GM18867 (cell line): Measurements from ENCODE around the gene TUBA1C.
"Not testable (repeated sequence)": the region's sequence is repeated elsewhere in the genome, so short reads cannot be mapped to it uniquely, and the experiment has no call there.

Experiments used
- ATAC-seq: cut with Tn5 transposase; IDR thresholded peaks from one replicate; pipeline ENCODE4 v1.9.1; 2021; ENCODE audit warnings: mild to moderate bottlenecking, moderate library complexity; ENCODE audit not compliant: unreplicated experiment

TUBA1C gene

GRCh38 chr12:49282740-49283375 lies 18.0 kb downstream of the TUBA1C start:
- ATAC-seq, result not testable (repeated sequence)

- no peak for ATAC-seq
These were observed 18.9 kb downstream of the TUBA1C start for GRCh38 chr12:49283541-49284429.

GRCh38 chr12:49284672-49285071 lies 19.8 kb downstream of the TUBA1C start:
- no peak for ATAC-seq

GRCh38 chr12:49287876-49288275 lies 23.0 kb downstream of the TUBA1C start:
- no peak for ATAC-seq

GRCh38 chr12:49288412-49288853 lies 23.6 kb downstream of the TUBA1C start:
- no peak for ATAC-seq

- ATAC-seq, result no peak
These were observed 24.2 kb downstream of the TUBA1C start for GRCh38 chr12:49288922-49289555.

GRCh38 chr12:49292729-49293055 lies 27.8 kb downstream of the TUBA1C start:
- no peak for ATAC-seq

- no peak for ATAC-seq
These were observed 28.4 kb downstream of the TUBA1C start for GRCh38 chr12:49293056-49293956.

GRCh38 chr12:49294086-49294803 lies 29.4 kb downstream of the TUBA1C start:
- no peak for ATAC-seq

- no peak for ATAC-seq
These were observed 29.9 kb downstream of the TUBA1C start for GRCh38 chr12:49294804-49295081.

- no peak for ATAC-seq
These were observed 30.4 kb downstream of the TUBA1C start, which contains the start of gene PRPH for GRCh38 chr12:49295082-49295936. TSS of gene PRPH (plus strand) at chr12:49295147. CDS start at chr12:49295201, 54 bp downstream.

- ATAC-seq, result no peak
These were observed 31.4 kb downstream of the TUBA1C start for GRCh38 chr12:49296034-49296835.

GRCh38 chr12:49296836-49297694 lies 32.2 kb downstream of the TUBA1C start:
- ATAC-seq, result no peak

GRCh38 chr12:49297695-49298060 lies 32.8 kb downstream of the TUBA1C start:
- ATAC-seq, result no peak

- ATAC-seq, result no peak
These were observed 33.3 kb downstream of the TUBA1C start for GRCh38 chr12:49298160-49298559.

- no peak for ATAC-seq
These were observed 36.9 kb downstream of the TUBA1C start for GRCh38 chr12:49301760-49302159.

- no peak for ATAC-seq
These were observed 39.3 kb downstream of the TUBA1C start for GRCh38 chr12:49304161-49304560.
